HG02798 (cell line): ENCODE measurements around the gene MAST1.
"Not testable (repeated sequence)": the region's sequence is repeated elsewhere in the genome, so short reads cannot be mapped to it uniquely, and the experiment has no call there.

Experiments
- ATAC-seq: cut with Tn5 transposase; IDR thresholded peaks from one replicate; pipeline ENCODE4 v1.9.1; 2021; ENCODE audit warnings: mild to moderate bottlenecking; ENCODE audit not compliant: unreplicated experiment, poor library complexity

Gene MAST1

DNA sequence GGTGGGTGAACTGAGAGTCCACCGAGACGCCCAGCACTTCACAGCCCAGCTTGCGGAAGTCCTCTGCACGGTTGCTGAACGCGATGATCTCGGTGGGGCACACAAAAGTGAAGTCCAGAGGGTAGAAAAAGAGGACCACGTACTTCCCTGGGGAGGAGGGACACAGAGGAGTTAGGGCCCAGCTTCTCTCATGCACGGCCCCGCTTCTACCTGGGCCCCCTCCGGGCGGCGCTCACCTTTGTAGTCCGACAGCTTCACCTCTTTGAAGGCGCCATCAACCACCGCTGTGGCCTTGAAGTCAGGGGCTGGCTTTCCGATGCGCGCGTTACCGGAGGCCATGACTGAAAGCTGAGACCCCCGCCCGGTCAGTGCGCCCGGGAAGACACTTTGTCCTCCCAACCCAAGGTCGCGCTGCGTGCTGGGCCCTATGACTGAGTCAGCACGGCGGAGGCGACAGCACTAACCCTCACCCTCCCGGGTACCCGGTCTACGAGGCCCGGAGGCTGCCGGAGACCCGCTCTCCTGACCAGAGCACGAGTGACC lies 37.3 kb upstream of the MAST1 start:
- no peak for ATAC-seq

DNA sequence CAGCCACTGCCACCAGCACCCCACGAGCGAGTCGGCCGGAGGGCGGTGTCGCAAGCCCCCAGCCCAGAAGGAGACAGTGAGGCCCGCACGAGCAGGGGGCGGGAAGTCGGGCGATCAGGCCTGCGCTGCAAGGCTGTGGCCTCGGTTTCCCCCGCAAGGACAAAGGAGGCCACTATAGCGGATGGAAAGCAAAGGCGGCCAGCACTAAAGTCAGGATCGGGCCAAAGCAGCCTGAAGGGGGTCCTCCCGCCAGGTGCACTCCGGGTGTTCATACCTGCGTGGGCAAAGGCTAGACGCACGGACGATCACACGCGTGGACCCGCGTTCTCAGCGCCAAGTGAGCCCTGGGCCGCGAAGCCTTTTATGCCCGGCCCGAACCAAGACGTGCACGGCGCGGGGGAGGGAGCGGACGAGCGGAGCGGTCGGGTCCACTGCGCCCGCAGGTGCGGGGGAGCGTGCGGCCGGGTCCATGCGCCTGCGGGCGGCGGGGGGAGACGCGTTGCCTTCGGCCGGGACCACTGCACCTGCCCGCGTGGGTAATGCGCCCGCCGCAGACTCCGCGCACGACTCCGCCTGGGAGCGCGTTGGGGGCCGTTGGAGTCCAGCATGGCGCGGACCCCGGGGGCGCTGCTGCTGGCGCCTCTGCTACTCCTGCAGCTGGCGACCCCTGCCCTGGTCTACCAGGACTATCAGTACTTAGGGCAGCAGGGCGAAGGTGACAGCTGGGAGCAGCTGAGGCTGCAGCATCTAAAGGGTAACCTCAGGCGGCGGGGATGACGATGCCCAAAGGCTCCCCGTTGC lies 36.6 kb upstream of the MAST1 start, which contains the start of the genes PRDX2 and THSD8:
TSS of gene PRDX2 (minus strand) at position 335 of the 801 bp plus-strand sequence. CDS start 539 bp downstream, outside the sequence.
TSS of gene THSD8 (plus strand) at position 604 of the 801 bp plus-strand sequence. CDS start at position 607, 3 bp downstream.
- ATAC-seq: peak; percentile 49

DNA sequence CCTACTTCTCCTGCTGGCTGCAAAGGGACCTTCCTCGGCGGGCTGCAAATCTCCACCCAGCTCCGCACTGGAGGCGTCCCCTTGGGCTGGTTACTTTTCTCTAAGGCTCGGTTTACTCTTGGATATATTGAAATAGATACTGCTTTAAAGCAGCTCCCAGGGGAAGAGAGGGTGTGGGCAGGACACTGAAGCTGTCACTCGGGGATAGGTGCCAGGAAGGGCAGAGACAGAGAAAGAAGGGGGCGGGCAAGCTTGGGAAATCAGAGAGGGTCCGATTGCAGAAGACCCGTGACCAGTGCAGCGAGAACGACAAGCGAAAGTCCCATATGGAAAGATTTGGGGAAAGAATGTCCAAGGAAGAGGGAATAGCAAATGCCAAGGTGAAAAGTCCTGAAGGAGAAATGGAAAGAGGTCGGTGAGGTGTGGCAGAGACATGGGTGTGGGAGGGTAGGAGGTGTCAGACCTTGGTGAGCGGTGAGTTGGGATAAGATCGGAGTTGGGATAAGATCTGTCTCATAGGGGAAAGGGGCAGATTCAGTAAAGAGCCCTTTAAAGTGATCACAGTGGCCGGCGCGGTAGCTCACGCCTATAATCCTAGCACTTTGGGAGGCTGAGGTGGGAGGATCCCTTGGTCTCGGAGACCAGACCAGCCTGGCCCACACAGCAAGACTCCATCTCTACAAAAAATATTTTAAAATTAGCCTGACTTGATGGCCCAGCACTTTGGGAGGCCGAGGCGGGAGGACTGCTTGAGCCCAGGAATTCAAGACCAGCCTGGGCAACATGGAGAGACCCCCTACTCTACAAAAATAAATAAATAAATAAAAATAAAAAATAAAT lies 35.8 kb upstream of the MAST1 start:
- ATAC-seq: no peak

DNA sequence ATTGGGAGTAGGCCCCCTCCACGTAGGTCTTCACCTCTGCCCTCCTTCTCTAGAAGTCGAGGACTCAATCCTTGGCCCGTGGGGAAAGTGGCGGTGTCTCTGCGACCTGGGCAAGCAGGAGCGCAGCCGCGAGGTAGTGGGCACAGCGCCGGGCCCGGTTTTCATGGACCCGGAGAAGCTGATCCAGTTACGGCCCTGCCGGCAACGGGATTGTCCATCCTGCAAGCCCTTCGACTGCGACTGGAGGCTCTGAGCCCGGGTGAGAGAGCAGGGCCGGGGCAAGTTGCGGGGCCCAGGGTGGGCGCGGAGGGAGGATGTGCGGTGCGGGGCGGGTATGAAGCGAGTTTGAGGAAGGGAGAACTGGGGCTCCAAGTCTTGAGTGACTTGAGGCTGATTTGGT lies 34.3 kb upstream of the MAST1 start:
- no peak for ATAC-seq

DNA sequence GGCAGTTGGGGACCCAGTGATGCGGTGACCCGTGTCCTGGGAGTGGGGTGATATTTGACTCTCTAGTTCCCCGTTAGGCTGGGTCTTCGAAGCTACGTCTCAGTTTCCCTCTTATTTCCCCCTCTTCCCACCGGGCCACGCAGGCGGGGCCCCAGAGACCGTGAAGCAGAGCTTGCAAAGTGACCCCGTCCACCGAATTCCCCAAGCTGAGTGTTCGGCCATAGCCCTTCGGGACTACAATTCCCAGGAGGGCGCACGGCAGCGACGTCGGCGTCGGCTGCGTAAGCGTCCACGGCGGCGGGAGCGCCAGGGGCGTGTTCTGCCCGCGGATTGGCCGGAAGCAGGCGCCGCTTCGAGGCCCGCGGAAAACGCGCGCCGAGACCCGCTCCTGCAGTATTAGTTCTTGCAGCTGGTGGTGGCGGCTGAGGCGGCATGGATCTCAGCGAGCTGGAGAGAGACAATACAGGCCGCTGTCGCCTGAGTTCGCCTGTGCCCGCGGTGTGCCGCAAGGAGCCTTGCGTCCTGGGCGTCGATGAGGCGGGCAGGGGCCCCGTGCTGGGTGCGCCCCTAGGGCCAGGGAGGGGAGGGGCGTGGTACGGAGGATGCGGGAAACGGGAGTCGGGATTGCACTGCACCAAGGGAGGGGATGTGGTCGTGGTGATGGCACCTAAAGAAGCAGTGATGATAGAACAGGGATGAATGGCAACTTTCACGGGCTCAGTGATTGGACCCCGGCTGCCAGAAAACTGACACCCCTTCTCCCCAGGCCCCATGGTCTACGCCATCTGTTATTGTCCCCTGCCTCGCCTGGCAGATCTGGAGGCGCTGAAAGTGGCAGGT lies 31.9 kb upstream of the MAST1 start, which contains the start of gene RNASEH2A:
TSS of gene RNASEH2A (plus strand) at position 343 of the 840 bp plus-strand sequence. CDS start at position 433, 90 bp downstream.
- ATAC-seq: peak; percentile 81

DNA sequence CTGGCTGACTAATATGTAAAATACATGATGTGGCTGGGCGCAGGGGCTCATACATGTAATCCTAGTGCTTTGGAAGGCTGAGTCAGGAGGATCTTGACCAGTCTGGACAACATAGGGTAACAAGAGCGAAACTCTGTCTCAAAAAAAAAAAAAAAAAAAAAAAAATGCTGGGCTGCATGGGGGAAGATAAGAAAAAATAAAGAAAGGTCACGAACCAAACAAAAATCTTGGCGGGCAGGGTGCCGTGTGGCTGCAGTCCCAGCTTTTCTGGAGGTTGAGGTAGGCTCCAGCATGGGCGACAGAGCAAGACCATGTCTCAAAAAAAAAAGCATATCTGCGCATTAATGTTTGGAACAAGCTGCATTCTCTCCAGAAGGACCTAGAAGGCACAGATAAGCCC lies 23.2 kb upstream of the MAST1 start:
- no peak for ATAC-seq

DNA sequence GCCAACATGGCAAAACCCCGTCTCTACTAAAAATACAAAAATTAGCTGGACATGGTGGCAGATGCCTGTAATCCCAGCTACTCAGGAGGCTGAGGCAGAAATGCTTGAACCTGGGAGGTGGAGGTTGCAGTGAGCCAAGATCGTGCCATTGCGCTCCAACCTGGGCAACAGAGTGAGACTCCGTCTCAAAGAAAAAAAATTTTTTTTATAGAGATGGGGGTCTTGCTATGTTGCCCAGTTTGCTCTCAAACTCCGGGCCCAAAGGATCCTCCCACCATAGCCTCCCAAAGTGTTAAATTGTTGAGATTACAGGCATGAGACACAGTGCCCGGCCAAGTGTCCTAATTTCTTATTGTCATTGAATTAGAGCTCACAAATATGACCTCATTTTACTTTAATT lies 21.1 kb upstream of the MAST1 start:
- not testable (repeated sequence) for ATAC-seq

DNA sequence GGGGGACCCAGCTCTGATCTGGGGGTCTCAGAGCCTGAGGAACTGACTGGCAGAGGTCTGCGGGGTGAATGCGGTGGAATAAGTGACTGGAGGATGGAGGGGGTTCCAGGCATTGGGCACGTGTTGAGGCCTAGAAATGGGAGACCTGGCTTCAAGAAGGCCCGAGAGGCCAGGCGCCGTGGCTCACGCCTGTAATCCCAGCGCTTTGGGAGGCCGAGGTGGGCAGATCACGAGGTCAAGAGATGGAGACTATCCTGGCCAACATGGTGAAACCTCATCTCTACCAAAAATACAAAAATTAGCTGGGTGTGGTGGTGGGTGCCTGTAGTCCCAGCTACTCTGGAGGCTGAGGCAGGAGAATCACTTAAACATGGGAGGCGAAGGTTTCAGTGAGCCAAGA lies 20.5 kb upstream of the MAST1 start:
- not testable (repeated sequence) for ATAC-seq

DNA sequence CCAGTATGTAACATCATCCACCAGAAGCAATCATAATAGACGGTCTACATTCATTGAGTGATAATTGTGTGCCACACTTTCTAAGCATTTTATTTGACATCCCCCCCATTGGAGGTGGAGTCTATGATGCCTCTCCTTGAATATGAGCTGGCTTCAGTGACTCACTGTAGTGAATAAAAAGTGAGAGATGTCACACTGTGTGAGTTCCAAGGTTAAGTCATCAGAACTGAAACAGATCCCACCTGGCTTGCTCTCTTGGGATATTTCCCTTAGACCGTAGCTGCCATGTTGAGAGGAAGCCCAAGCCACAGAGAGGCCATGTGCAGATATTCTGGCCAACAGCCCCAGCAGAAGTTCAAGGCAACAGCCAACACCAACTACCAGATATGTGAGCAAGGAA lies 16.6 kb upstream of the MAST1 start:
- ATAC-seq: no peak

DNA sequence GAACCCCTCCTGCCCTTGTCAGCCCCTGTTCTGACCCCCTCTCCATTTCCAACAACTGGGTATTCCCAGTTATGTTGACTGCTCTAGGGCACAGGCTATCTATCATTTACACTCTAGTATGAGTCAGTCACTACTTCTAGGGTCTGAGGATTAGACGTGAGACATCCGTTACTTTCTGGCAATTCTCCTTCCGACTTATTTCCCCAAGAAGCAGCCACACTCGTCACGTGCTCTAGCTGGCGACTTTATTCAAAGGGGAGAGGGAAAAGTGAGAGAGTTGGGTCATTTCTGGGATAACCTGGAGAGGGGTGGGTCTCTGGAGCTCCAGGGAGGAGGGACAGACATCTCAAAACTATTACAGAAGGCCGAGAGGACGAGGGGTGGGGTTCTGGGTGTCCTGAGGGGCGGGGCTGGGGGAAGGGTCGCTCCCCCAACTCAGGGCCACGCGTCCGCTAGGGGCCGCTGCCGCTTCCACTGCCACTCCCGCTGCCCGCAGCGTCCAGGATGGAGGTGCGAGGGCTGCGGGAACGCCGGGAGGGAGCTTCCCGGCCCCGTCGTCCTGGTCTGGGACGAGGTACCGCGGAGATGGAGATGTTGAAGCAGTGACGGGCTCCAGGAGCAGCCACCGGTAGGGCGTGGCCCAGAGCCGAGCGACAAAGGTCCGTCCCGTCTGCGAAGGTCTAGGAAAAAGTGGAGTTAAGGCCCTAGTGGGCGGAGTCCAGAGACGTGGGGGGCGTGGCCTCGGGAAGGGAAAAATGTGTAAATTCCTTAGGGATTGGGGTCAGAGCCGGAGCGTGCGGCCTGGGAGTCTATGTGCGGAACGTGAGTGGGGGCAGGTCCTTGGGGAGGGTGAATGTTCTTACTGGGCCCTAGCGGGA lies 12.8 kb upstream of the MAST1 start:
- no peak for ATAC-seq

DNA sequence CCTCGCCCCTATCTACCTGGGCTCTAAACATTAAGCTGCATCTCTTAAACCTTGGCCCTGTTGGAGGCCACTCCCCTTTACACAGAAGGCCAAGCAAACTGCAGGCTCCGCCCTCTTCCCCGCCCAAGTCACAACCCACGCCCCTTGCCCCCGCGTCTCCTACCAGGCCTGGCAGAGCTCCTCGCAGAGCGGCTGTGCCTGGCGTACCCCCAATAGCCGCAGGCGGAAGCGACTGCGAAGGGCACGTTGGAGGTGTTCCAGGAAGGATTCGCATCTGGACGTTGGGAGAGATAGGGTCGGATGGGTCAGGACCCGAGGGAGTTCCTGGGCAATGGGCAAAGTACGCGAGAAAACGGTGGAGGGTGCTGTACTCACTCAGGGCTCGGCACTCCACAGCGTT lies 9.8 kb upstream of the MAST1 start:
- no peak for ATAC-seq

DNA sequence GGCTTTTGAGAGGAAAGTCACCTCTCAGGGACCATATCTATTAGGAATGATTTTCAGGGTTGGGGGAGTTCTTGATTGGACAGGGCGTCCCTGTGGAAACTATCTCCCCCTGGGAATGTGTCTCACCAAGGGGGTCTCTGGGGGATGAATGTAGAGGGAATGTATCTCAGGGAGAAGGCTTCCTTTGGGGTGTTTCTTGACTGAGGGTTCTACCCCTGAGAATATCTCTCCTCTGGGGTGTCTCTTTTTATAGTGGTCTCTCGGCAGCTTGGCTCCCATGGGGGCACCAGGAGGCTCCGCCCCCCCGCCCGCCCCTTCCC lies 4.9 kb upstream of the MAST1 start:
- no peak for ATAC-seq

DNA sequence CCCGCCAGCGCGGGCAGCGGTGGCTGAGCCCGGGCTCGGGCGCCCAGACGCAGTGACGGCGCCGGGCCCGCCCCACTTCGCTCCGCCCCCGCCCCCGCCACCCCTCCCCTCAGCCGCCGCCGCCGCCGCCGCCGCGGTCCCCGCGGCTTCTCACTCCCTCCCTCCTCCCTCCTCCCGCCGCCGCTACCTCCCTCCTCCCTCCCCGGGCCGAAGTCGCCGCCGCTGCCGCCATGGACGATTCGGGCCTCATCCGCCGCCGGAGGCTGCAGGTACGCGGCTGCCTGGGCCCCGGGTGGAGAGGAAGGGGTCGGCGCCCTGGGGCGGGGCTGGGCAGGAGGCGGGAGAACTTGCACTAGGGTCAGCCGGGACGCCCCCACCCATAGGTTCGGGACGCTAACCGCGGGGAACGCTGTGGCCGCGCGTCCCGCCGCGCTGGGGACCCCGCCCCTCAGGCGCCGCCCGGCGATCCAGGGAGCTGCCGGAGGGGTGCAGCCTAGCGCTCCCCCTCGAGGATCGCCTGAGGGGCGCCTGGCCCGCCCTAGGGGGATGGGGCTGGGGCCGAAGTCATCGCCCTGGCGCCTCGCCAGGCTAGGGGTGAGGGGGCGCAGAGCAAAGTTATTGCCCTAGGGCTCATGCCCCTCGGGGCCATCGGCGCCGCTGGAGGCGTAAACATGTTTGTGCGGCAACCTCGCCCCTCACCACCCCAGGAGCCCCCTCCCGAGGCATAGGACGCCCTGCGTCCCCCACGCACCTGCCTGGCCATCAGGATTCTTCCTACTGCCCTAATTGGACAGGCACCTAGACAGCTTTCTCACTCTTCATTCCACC lies 4.4 kb upstream of the MAST1 start:
- no peak for ATAC-seq

DNA sequence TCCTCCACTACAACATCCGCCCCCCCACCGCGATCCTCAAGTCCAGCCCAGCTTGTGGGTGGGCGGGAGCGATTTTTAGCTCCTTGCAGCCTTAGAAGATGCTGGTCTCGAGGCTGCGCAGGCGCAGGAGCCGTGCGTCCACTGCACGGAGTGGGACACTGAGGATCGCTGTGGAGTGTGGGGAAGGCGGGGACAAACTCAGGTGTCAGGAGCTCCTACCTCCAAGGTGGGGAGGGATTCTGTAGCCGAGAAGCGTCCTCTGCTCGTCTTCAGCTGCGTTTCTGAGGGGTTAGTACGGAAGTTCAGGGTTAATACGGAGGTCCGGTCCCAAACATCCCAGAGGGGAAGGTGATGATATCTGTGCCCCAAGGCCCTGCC lies 3.8 kb upstream of the MAST1 start, which contains the start of gene RTBDN:
TSS of gene RTBDN (minus strand) at position 14 of the 378 bp plus-strand sequence. CDS start 4,600 bp downstream, outside the sequence.
- ATAC-seq: no peak

DNA sequence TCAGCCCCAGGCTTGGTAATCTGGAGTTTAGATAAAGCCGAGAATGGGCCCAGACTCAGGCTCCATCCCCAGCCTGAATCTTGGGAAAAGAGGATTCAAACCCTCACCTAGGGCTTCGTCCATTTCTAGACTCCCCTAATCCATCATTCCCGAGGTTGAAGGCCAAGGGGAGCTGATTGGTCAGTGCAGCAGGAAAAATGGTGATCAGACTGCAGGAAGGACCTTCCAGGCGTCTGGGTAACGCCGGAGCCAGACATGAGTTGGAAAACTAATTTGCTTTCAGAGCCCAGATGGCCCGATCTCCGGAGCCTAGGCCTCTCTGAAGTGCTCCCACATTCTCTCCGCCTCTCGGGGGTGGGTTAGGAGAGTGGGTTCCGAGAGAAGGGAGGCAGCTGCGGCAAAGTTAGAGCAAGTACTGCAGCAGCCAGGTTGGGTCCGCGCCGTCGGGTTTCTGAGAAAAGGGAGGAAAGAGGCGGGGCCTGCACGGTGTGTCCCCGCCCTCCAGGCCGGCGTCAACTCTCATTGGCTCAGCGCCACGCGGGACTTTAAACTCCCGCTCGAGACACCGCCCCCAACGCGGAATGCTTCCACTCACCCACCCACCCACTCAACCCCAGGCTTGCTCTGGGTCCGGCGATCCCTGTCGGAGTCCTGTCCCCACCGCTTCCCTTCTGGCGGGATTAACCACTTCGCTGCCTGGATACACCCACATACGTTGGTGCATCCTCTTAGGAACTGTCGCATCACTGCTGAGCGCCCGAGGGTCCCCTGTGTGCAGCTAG lies 3.1 kb upstream of the MAST1 start:
- no peak for ATAC-seq

DNA sequence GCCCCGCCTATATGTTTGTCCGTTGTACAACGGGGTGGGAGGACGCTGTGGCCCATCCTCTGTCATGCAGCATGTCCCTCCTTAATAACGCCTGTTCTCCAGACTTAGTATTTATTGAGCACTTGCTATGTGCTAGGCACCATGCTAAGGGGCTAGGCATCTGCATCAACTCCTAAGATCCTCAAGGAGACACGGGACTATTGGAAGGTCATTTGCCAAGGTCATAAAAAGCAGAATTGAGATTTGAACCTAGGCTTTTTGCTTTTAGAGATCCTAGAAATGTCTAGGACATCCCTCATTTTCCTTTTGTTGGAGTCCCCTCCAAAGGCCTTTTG lies 1.8 kb upstream of the MAST1 start:
- no peak for ATAC-seq

DNA sequence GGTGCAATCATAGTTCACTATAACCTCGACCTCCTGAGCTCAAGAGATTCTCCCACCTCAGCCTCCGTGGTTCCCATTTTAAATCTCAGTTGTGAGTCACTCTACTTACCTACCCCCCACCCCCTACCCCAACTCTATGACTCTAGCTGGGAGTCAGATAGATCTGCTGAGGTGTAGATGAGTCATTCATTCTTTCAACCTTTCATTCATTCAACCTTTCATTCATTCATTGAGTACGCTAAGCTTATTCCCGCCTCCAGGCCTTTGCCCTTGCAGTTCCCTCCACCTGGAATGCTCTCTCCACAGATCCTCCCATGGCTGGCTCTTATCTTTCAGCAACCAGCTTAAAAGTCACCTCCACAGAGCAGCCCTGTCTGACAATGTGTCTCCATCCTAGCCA lies 1.1 kb upstream of the MAST1 start:
- no peak for ATAC-seq
